Measurements from ENCODE around the gene SHANK2.
A peak's percentile ranks its signal among the peaks of the same experiment; 100 is the strongest.

The SHANK2 gene

GRCh38 chr11:71222318-71223080, 29.9 kb downstream of the SHANK2 start:
- no peak for DNase-seq

GRCh38 chr11:71221821-71222220, 30.6 kb downstream of the SHANK2 start:
- DNase-seq: no peak

GRCh38 chr11:71221201-71221600, 31.2 kb downstream of the SHANK2 start:
- no peak for DNase-seq

GRCh38 chr11:71218789-71219499, 33.4 kb downstream of the SHANK2 start:
- DNase-seq: no peak

GRCh38 chr11:71215425-71215965, 36.9 kb downstream of the SHANK2 start:
- no peak for DNase-seq

- no peak for DNase-seq
These were observed 37.6 kb downstream of the SHANK2 start for GRCh38 chr11:71214553-71215424.

GRCh38 chr11:71213696-71214552, 38.5 kb downstream of the SHANK2 start:
- no peak for DNase-seq

GRCh38 chr11:71212871-71213559, 39.4 kb downstream of the SHANK2 start:
- no peak for DNase-seq

- no peak for DNase-seq
These were observed 40.7 kb downstream of the SHANK2 start for GRCh38 chr11:71211631-71212030.

- no peak for DNase-seq
These were observed 41.5 kb downstream of the SHANK2 start for GRCh38 chr11:71210861-71211260.

- DNase-seq: no peak
These were observed 42.7 kb downstream of the SHANK2 start for GRCh38 chr11:71209656-71210055.

GRCh38 chr11:71209181-71209580, 43.2 kb downstream of the SHANK2 start:
- no peak for DNase-seq

- no peak for DNase-seq
These were observed 44.2 kb downstream of the SHANK2 start for GRCh38 chr11:71208011-71208774.

GRCh38 chr11:71207563-71207962, 44.8 kb downstream of the SHANK2 start:
- no peak for DNase-seq

GRCh38 chr11:71206186-71206585, 46.2 kb downstream of the SHANK2 start:
- DNase-seq: peak; percentile 46

- DNase-seq: no peak
These were observed 47.4 kb downstream of the SHANK2 start for GRCh38 chr11:71204748-71205664.

GRCh38 chr11:71204294-71204693, 48.1 kb downstream of the SHANK2 start:
- no peak for DNase-seq

GRCh38 chr11:71203681-71204080, 48.7 kb downstream of the SHANK2 start:
- no peak for DNase-seq

- no peak for DNase-seq
These were observed 49.4 kb downstream of the SHANK2 start for GRCh38 chr11:71202966-71203365.
